GM13976 (cell line): ENCODE measurements around the gene ATP13A5.

Source experiments
- DNase-seq: peaks from one replicate; pipeline ENCODE4 v3.0.0; 2012; ENCODE audit warnings: low spot score
- in situ Hi-C: fragments of 300-500 bp; cut with MboI; formaldehyde crosslinking; loops from one replicate; pipeline ENCODE4 v1.12.0; 2022; ENCODE audit warnings: low sequenced_read_pairs, mixed read lengths, inconsistent platforms; ENCODE audit not compliant: unreplicated experiment
- TF ChIP-seq, protein P1 (sequence below): IDR thresholded peaks from 2 replicates; pipeline ENCODE4 v1.5.1; 2012; ENCODE audit warnings: borderline replicate concordance, mild to moderate bottlenecking; ENCODE audit not compliant: insufficient read depth; ENCODE audit errors: extremely low read depth, missing control alignments, control extremely low read depth

Gene ATP13A5

GRCh38 chr3:193313061-193313958 is 65.2 kb downstream of the ATP13A5 start:
- in situ Hi-C loops, result no loop called here
- TF ChIP-seq, protein P1, sequence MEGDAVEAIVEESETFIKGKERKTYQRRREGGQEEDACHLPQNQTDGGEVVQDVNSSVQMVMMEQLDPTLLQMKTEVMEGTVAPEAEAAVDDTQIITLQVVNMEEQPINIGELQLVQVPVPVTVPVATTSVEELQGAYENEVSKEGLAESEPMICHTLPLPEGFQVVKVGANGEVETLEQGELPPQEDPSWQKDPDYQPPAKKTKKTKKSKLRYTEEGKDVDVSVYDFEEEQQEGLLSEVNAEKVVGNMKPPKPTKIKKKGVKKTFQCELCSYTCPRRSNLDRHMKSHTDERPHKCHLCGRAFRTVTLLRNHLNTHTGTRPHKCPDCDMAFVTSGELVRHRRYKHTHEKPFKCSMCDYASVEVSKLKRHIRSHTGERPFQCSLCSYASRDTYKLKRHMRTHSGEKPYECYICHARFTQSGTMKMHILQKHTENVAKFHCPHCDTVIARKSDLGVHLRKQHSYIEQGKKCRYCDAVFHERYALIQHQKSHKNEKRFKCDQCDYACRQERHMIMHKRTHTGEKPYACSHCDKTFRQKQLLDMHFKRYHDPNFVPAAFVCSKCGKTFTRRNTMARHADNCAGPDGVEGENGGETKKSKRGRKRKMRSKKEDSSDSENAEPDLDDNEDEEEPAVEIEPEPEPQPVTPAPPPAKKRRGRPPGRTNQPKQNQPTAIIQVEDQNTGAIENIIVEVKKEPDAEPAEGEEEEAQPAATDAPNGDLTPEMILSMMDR, result no peak
- no peak for DNase-seq

DNA sequence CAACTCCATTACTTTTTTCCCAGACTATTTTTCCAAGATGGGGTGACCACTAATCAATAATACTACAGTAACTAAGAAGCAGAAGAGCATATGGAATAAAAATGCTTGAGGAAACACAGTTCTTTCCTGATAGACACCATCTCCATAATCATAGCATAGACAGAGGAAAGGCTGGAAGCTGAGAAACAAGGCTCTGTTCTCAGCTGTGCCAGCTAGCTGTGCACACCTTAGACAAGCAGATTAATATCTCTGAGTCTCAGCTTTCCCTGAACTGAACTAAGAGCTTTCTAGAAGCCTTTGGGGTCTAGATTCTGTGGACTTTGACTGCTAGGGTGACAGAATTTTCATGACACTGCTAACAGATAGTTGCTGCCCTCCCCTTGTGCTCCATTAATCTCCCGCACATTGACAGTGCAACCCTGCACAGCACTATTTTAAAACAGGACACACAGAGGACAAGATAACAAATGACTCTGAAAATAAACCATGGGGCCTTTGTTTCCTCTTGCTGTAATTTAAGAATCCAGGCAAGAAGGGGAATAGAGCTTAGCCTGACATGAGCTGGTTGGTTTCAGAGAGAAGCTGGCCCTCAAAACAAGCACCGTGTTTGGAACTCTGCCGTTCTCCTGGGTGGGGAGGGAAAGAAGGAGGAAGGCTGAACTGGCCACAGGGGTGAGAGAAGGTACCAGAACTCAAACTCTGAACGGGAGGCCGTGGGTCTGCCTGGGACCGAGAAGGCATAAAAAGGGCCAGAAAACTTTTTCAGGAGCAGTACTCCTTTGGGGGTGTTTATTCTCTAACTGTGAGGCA is 67.4 kb downstream of the ATP13A5 start:
- no peak for DNase-seq
- TF ChIP-seq, protein P1, result no peak
- in situ Hi-C loops, result no loop called here

DNA sequence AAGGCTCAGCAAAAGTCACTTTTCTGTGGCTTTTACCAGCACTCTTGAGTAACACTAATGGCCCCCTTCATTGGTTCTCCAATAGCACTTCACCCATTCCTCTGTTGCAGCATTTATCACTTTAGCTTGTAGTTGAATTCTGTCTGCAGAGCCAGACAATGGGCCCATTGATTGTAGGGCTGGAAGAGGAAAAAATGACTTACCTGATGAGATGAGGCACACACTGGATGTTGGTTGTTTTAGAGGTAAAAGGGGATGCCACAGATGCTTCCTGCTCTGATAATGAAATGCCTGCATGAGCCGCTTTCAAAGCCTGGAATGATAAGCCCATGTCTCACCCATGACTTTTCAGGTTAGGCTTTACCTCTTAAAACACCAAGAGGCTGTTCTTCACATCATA is 73.2 kb downstream of the ATP13A5 start:
- in situ Hi-C loops, result no loop called here
- DNase-seq, result no peak
- TF ChIP-seq, protein P1, result no peak

DNA sequence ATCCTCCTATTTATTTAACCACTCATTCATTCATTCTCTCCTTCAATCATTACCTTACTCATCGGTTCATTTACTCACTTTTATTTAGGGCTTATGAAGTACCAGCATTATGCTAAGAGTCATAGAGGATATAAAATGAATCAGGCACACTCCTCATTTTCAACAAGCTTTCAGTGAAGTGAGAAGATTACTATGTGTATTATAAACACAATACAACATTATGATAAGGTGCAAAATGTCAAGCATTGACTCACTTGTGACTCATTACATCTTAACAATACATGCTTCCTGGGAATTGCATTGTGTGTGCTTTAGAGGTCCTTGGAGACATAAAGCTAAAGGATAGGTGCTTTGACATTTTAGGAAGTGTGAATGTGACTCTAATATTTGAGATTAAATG is 77.1 kb downstream of the ATP13A5 start:
- DNase-seq, result no peak
- in situ Hi-C loops, result no loop called here
- TF ChIP-seq, protein P1, result no peak

- DNase-seq, result no peak
- TF ChIP-seq, protein P1, result no peak
- in situ Hi-C loops, result no loop called here
These were observed 81.1 kb downstream of the ATP13A5 start for GRCh38 chr3:193297421-193297820.

GRCh38 chr3:193295985-193296384 is 82.6 kb downstream of the ATP13A5 start:
- TF ChIP-seq, protein P1, result no peak

More at GRCh38 chr3:193295985-193296384, 82.6 kb downstream of the ATP13A5 start:
- in situ Hi-C loops, result no loop called here
- no peak for DNase-seq
